K562 (cell line): ENCODE results near the gene RIMS3. TPM values are rescaled to one million over a fixed set of nuclear protein-coding genes. Genes with fewer than 3 reads are reported as not detected.
A peak's percentile ranks its signal among the peaks of the same experiment; 100 is the strongest.

ENCODE experiments used
- ATAC-seq: fragments of 200-7000 bp; cut with Tn5 transposase; 3 replicates; pipeline ENCODE4 v1.9.1; 2020; ENCODE audit warnings: moderate library complexity
- BruUV-seq: library from RNA; stranded (reverse); fragments of 400-500 nt; replicated peaks from 2 replicates; lab custom pipeline; 2021; lab: Mats Ljungman, UMichigan
- CTCF ChIA-PET: fragments of 300-600 bp; formaldehyde crosslinking; extraction: SDS; loops from one replicate; lab custom pipeline; 2021; ENCODE audit warnings: low intra/inter-chr PET ratio; lab: Yijun Ruan, JAX
- POLR2A ChIA-PET: fragments of 300-600, 350-650 bp; sonication (Branson Sonifier 250); formaldehyde crosslinking; extraction: SDS; loops from one replicate; lab custom pipeline; 2021; ENCODE audit warnings: antibody characterized with exemption, inconsistent platforms; lab: Yijun Ruan, JAX
- DNase-seq, 4 experiments: peaks; one replicate each; pipeline versions ENCODE4 v3.0.0 to v3.0.0-alpha.2; 2011 to 2018; ENCODE audit warnings: low spot score in 3 of 4, mixed read lengths in 3 of 4; ENCODE audit errors: extremely low read depth in 1 of 4
- FAIRE-seq: peaks from 2 replicates; lab custom pipeline; 2011; peaks lifted over from hg19 to GRCh38; lab: Jason Lieb, UNC
- H2AFZ ChIP-seq: 2 replicates; pipeline ENCODE4 v1.6.0; 2011; ENCODE audit warnings: low read depth, low read length, control low read depth, inconsistent platforms
- H3K27ac ChIP-seq: fragments of 200-600 bp; 3 replicates; pipeline ENCODE4 v1.8.0; 2011; ENCODE audit warnings: low read depth, mild to moderate bottlenecking, control low read depth, inconsistent platforms, low read length, moderate library complexity, mixed read lengths; ENCODE audit errors: extremely low read depth
- H3K27me3 ChIP-seq, 2 experiments: fragments of 300-600 bp in 1 of 2; 2 replicates in 1 of 2; 3 replicates in 1 of 2; pipeline versions ENCODE4 v1.6.0 to v1.8.0; 2011; ENCODE audit warnings: inconsistent platforms in 2 of 2, low read length in 2 of 2, mild to moderate bottlenecking in 1 of 2, mixed read lengths in 1 of 2, moderate library complexity in 1 of 2; ENCODE audit not compliant: control insufficient read depth in 2 of 2, insufficient read depth in 2 of 2
- H3K36me3 ChIP-seq: fragments of 300-600 bp; 3 replicates; pipeline ENCODE4 v1.8.0; 2011; ENCODE audit warnings: mild to moderate bottlenecking, low read length, inconsistent platforms; ENCODE audit not compliant: control insufficient read depth, insufficient read depth
- H3K4me1 ChIP-seq, 2 experiments: fragments of 200-600 bp in 1 of 2; replicated peaks in 1 of 2; 2 replicates in 1 of 2; 3 replicates in 1 of 2; pipeline versions ENCODE4 v1.5.1 to v1.8.0; 2011; ENCODE audit warnings: inconsistent platforms in 2 of 2, low read length in 2 of 2, mild to moderate bottlenecking in 1 of 2, mixed read lengths in 1 of 2, moderate library complexity in 1 of 2; ENCODE audit not compliant: control insufficient read depth in 2 of 2, insufficient read depth in 2 of 2
- H3K4me2 ChIP-seq: 2 replicates; pipeline ENCODE4 v1.6.1; 2011; ENCODE audit warnings: low read length, control low read depth, inconsistent platforms, mixed read lengths; ENCODE audit not compliant: insufficient read depth
- H3K4me3 ChIP-seq: fragments of 200-600 bp; sonication (generic), shearing (Covaris generic); 2 replicates; pipeline ENCODE4 v1.5.1; 2016; ENCODE audit warnings: control low read depth, inconsistent platforms
- H3K79me2 ChIP-seq: fragments of 200-600 bp; 3 replicates; pipeline ENCODE4 v1.8.0; 2011; ENCODE audit warnings: low read length, inconsistent platforms; ENCODE audit not compliant: control insufficient read depth, insufficient read depth
- H3K9ac ChIP-seq, 2 experiments: 2 replicates each; pipeline versions ENCODE4 v1.6.0 to v1.6.1; 2011; ENCODE audit warnings: low read depth in 2 of 2, low read length in 2 of 2, control low read depth in 1 of 2, inconsistent platforms in 1 of 2, mild to moderate bottlenecking in 1 of 2, mixed read lengths in 1 of 2; ENCODE audit not compliant: insufficient read depth in 1 of 2
- H3K9me1 ChIP-seq: one replicate; pipeline ENCODE4 v1.6.0; 2011; ENCODE audit warnings: inconsistent platforms, mild to moderate bottlenecking, low read length, moderate library complexity; ENCODE audit not compliant: control insufficient read depth, insufficient read depth
- H3K9me3 ChIP-seq: replicated peaks from 2 replicates; pipeline ENCODE4 v1.5.1; 2011; ENCODE audit warnings: low read depth, low read length, inconsistent platforms; ENCODE audit not compliant: control insufficient read depth, insufficient read depth
- H4K20me1 ChIP-seq: replicated peaks from 2 replicates; pipeline ENCODE4 v1.6.1; 2011; ENCODE audit warnings: low read length, inconsistent platforms, mixed read lengths; ENCODE audit not compliant: control insufficient read depth, insufficient read depth
- CBX8 ChIP-seq: fragments of 200-600 bp; sonication (generic); IDR thresholded peaks from 2 replicates; pipeline ENCODE4 v1.6.1; 2012; ENCODE audit warnings: borderline replicate concordance, mixed run types, low read depth, mild to moderate bottlenecking, moderate library complexity, mixed read lengths, low read length, control low read depth, inconsistent platforms; ENCODE audit not compliant: poor library complexity, severe bottlenecking; ENCODE audit errors: extremely low read depth
- ELF4 ChIP-seq: fragments of 450-650 bp; formaldehyde crosslinking; IDR thresholded peaks from 2 replicates; pipeline ENCODE4 v1.4.0; 2022; ENCODE audit warnings: missing genetic modification characterization
- EP300 ChIP-seq: IDR thresholded peaks from 2 replicates; pipeline ENCODE4 v1.6.1; 2012; ENCODE audit warnings: low read length, improper control_type of control experiment
- ETS2 ChIP-seq: IDR thresholded peaks from 2 replicates; pipeline ENCODE4 v1.6.1; 2016; ENCODE audit warnings: borderline replicate concordance, missing genetic modification characterization, mild to moderate bottlenecking, moderate library complexity, missing compliant biosample characterization; ENCODE audit not compliant: poor library complexity, severe bottlenecking
- GABPB1 ChIP-seq: sonication (generic); formaldehyde crosslinking; IDR thresholded peaks from 2 replicates; pipeline ENCODE4 v1.8.0; 2022; ENCODE audit warnings: mild to moderate bottlenecking, missing genetic modification reagents
- ILF3 ChIP-seq: fragments of 450-650 bp; IDR thresholded peaks from 2 replicates; pipeline ENCODE4 v1.6.1; 2018; ENCODE audit warnings: antibody characterized with exemption, mild to moderate bottlenecking, moderate library complexity, borderline replicate concordance
- L3MBTL2 ChIP-seq: fragments of 450-650 bp; IDR thresholded peaks from 2 replicates; pipeline ENCODE4 v1.6.1; 2016; ENCODE audit warnings: mild to moderate bottlenecking, moderate library complexity
- MCM7 ChIP-seq, 2 experiments: fragments of 450-650 bp; IDR thresholded peaks; 2 replicates each; pipeline ENCODE4 v1.6.1; 2016 to 2018
- MYC ChIP-seq, 2 experiments: fragments of 250-450 bp in 1 of 2; sonication (Bioruptor Pico) in 1 of 2; IDR thresholded peaks; 2 replicates each; pipeline versions ENCODE4 v1.5.1 to v1.6.1; 2012 to 2021; ENCODE audit warnings: low read depth in 2 of 2, borderline replicate concordance in 1 of 2, improper control_type of control experiment in 1 of 2, low read length in 1 of 2, mild to moderate bottlenecking in 1 of 2, moderate library complexity in 1 of 2
- MYNN ChIP-seq, 2 experiments: sonication (generic); formaldehyde crosslinking in 1 of 2; IDR thresholded peaks; 2 replicates each; pipeline versions ENCODE4 v1.5.0 to v1.6.1; 2016 to 2020; ENCODE audit warnings: antibody characterized with exemption in 1 of 2, missing genetic modification reagents in 1 of 2
- TGIF2 ChIP-seq: sonication (generic); formaldehyde crosslinking; IDR thresholded peaks from 2 replicates; pipeline ENCODE4 v1.8.1; 2022; ENCODE audit warnings: mild to moderate bottlenecking, missing genetic modification reagents, moderate library complexity
- TRIM28 ChIP-seq: fragments of 450-650 bp; IDR thresholded peaks from 2 replicates; pipeline ENCODE4 v1.6.1; 2017
- WHSC1 ChIP-seq: IDR thresholded peaks from one replicate; pipeline ENCODE4 v1.6.1; 2012; ENCODE audit warnings: low read length, control low read depth, inconsistent platforms
- ZBTB1 ChIP-seq: sonication (generic); formaldehyde crosslinking; IDR thresholded peaks from 2 replicates; pipeline ENCODE4 v1.8.1; 2023; ENCODE audit warnings: missing genetic modification reagents, low read depth, mild to moderate bottlenecking, borderline replicate concordance
- ZNF143 ChIP-seq: sonication (generic); formaldehyde crosslinking; IDR thresholded peaks from 2 replicates; pipeline ENCODE4 v1.9.0; 2022; ENCODE audit warnings: mild to moderate bottlenecking, missing genetic modification reagents
- ZNF780A ChIP-seq: fragments of 250-450 bp; sonication (Bioruptor Pico); IDR thresholded peaks from 2 replicates; pipeline ENCODE4 v1.5.0; 2021; ENCODE audit warnings: mild to moderate bottlenecking
- WGBS: fragments of 100-300 bp; shearing (Covaris generic); methylation state at CpG from one replicate; pipeline ENCODE4 v1.1.6; 2016; ENCODE audit warnings: low coverage, mixed read lengths; ENCODE audit not compliant: insufficient coverage; ENCODE audit errors: missing lambda C conversion rate; 5-methylcytosine and 5-hydroxymethylcytosine counted together
- in situ Hi-C: fragments of 300-500 bp; cut with MboI; formaldehyde crosslinking; loops from 4 replicates; pipeline ENCODE4 v1.15.0; 2018; ENCODE audit warnings: inconsistent platforms, mixed read lengths
- intact Hi-C: fragments of 100-400 bp; cut with micrococcal nuclease; formaldehyde crosslinking; loops from 2 replicates; pipeline ENCODE4 v1.14.2; 2022
- polyA plus RNA-seq, 8 experiments: library from polyadenylated mRNA; depleted of rRNA in 4 of 8; stranded (reverse) in 5 of 8; unstranded in 3 of 8; fragments of >200 nt; fragmentation: Nextera tagmentation in 2 of 8; fragmentation: Illumina TruSeq in 1 of 8; extraction: Ambion mirVana in 2 of 8; extraction: Trizol in 1 of 8; gene quantifications; 2 replicates each; pipeline versions ENCODE4 v1.2.1 to v1.2.3, GENCODE V29; 2011 to 2014; ENCODE audit warnings: inconsistent platforms in 1 of 8, missing spikeins in 1 of 8
- total RNA-seq, 7 experiments: library from RNA; depleted of rRNA in 6 of 7; stranded (reverse); fragments of >200 nt in 6 of 7; fragmentation: Illumina TruSeq in 2 of 7; extraction: Trizol in 2 of 7; gene quantifications; 2 replicates each; pipeline versions ENCODE4 v1.2.1 to v1.2.3, GENCODE V29; 2011 to 2021; ENCODE audit warnings: low replicate concordance in 1 of 7
- TF ChIP-seq, protein P1 (sequence below): fragments of 450-650 bp; formaldehyde crosslinking; IDR thresholded peaks from 2 replicates; pipeline ENCODE4 v1.4.0; 2020; ENCODE audit warnings: mild to moderate bottlenecking, moderate library complexity
- TF ChIP-seq, protein P2 (sequence below), 2 experiments: IDR thresholded peaks; 2 replicates each; pipeline ENCODE4 v1.6.1; 2012; ENCODE audit warnings: improper control_type of control experiment in 2 of 2, low read depth in 2 of 2, low read length in 2 of 2, borderline replicate concordance in 1 of 2

Gene RIMS3
- total and polyA plus RNA-seq, 9 of the 15 experiments (the other 6 are each of a cell fraction or from before 2014, with no cell fraction given): 0.06 to 1.2 (median 0.59) TPM

- Histone ChIP-seq H3K4me1 (peaks cover 22 to 27% of the 10 kb centered on the region in 2 experiments), H3K4me3 (no peak overlapping the region), H3K4me2 (no peak overlapping the region), H4K20me1 (no peaks in the 10 kb centered on the region; the same call in 1 of the 2 replicates), H2AFZ (no peak overlapping the region), H3K9me3 (no peaks in the 10 kb centered on the region), H3K27me3 (peaks cover 10 to 31% of the 10 kb centered on the region in 2 experiments; a peak in 4 of 5 replicates), H3K36me3 (no peaks in the 10 kb centered on the region), H3K27ac (no peak overlapping the region), H3K79me2 (no peaks in the 10 kb centered on the region), H3K9me1 (no peaks in the 10 kb centered on the region), H3K9ac (peak overlapping the region in 1 of 2 experiments; percentile 28; a peak in 1 of 4 replicates)
- peak; percentile 95 for FAIRE-seq
- no TSS peak for BruUV-seq
- WGBS: 5% methylated on average over 7 of the region's 7 CpGs
- ChIA-PET CTCF (interaction anchor here (0.7 to 2.6 kb wide), 4 partner anchors 38 to 322 kb away, joined by 3 to 16 read pairs (median 8); no protein-coding TSS in a partner anchor), POLR2A (no interaction called here)
- intact Hi-C loops (loop anchor here (1.0 to 5.0 kb wide), 2 partner anchors 35 to 222 kb away; partner anchors contain the start of gene RIMS3), in situ Hi-C loops (no loop called here)
- ATAC-seq: peak; percentile 87
- peak; percentile 71 to 80 (median 74) for DNase-seq
- TF ChIP-seq EP300: no peak
- TF ChIP-seq, protein P1, sequence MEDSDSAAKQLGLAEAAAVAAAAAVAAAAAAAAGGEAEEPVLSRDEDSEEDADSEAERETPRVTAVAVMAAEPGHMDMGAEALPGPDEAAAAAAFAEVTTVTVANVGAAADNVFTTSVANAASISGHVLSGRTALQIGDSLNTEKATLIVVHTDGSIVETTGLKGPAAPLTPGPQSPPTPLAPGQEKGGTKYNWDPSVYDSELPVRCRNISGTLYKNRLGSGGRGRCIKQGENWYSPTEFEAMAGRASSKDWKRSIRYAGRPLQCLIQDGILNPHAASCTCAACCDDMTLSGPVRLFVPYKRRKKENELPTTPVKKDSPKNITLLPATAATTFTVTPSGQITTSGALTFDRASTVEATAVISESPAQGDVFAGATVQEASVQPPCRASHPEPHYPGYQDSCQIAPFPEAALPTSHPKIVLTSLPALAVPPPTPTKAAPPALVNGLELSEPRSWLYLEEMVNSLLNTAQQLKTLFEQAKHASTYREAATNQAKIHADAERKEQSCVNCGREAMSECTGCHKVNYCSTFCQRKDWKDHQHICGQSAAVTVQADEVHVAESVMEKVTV (CRISPR knock-in tag): peak; percentile 56
- no peak for TF ChIP-seq ZNF780A (CRISPR knock-in tag)
- TF ChIP-seq ETS2 (tag): no peak
- no peak for TF ChIP-seq MYNN (IDR thresholded peaks at IDR 0.05)
- TF ChIP-seq MYNN (CRISPR knock-in tag; IDR thresholded peaks at IDR 0.05): no peak
- no peak for TF ChIP-seq ELF4
- no peak for TF ChIP-seq ZNF143 (CRISPR knock-in tag)
- peak; percentile 33; the same call in 1 of the 2 replicates for TF ChIP-seq MYC (IDR thresholded peaks at IDR 0.05; ENCODE audit: low read depth, low read length)
- no peak for TF ChIP-seq MYC (CRISPR knock-in tag; IDR thresholded peaks at IDR 0.05; ENCODE audit: borderline replicate concordance, low read depth)
- TF ChIP-seq, protein P2, sequence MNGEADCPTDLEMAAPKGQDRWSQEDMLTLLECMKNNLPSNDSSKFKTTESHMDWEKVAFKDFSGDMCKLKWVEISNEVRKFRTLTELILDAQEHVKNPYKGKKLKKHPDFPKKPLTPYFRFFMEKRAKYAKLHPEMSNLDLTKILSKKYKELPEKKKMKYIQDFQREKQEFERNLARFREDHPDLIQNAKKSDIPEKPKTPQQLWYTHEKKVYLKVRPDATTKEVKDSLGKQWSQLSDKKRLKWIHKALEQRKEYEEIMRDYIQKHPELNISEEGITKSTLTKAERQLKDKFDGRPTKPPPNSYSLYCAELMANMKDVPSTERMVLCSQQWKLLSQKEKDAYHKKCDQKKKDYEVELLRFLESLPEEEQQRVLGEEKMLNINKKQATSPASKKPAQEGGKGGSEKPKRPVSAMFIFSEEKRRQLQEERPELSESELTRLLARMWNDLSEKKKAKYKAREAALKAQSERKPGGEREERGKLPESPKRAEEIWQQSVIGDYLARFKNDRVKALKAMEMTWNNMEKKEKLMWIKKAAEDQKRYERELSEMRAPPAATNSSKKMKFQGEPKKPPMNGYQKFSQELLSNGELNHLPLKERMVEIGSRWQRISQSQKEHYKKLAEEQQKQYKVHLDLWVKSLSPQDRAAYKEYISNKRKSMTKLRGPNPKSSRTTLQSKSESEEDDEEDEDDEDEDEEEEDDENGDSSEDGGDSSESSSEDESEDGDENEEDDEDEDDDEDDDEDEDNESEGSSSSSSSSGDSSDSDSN (IDR thresholded peaks at IDR 0.05; ENCODE audit: borderline replicate concordance in 1 of 2, low read depth in 2 of 2, low read length in 2 of 2): no peak
- no peak for TF ChIP-seq GABPB1 (CRISPR knock-in tag)
- TF ChIP-seq L3MBTL2: no peak
- TF ChIP-seq TGIF2 (CRISPR knock-in tag): no peak
- no peak for TF ChIP-seq ILF3
- no peak for TF ChIP-seq TRIM28
- no peak for TF ChIP-seq MCM7 (IDR thresholded peaks at IDR 0.05)
- TF ChIP-seq ZBTB1 (CRISPR knock-in tag): no peak
- TF ChIP-seq WHSC1: no peak
- no peak for TF ChIP-seq CBX8
These were observed 34.8 kb downstream of the RIMS3 start for GRCh38 chr1:40630488-40631223.
